ENCODE data around the gene KRT35.
A peak's percentile ranks its signal among the peaks of the same experiment; 100 is the strongest.

The KRT35 gene

DNA sequence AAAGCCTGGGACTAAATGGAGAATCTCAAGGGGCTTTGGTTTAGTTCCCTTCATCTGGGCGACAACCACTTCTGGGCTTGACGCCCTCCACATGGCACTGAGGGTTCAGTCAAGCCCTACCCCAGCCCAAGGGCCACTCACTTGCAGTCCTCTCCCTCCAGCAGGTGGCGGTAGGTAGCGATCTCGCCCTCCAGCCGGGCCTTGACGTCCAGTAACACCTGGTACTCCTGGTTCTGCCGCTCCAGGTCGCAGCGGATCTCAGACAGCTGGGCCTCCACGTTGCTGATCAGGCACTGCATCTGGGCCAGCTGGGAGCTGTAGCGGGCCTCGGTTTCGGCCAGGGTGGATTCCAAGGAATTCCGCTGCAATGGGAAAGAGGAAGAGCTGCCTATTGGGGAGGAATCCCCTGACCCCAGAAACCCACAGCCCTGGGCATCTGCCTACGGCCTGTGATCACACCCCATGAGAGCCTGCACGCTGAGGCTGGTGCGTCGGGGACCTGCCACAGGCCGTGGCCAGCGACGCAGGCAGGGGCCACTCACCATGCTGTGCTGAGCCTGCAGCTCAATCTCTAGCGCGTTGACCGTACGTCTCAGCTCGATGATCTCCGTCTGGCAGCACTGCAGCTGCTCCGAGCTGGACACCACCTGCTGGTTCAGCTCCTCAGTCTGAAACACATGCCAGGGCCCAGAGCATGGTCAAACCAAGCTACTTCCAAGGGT lies 6.0 kb upstream of the KRT35 start:
- peak; percentile 82 for DNase-seq (ENCODE audit: low spot score)

DNA sequence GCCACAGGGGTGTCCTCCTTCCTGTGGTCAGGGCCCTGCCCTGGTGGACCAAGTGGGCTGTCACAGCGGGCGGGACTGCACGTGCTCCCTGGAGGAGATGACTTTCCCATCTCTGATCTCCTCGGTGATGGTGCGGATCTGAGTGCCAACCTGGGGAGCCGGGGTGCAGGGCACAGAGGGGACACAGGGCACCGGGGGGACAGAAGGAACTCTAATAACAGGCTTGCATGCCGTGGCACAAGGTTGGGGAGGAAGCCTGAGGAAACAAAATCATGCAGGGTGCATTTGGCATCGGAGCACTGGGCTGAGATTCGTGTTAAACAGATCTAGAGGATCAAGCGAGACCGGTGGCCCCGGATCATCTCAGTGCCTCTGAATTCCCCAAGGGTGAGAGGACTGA lies 5.4 kb upstream of the KRT35 start:
- DNase-seq (ENCODE audit: low spot score), result no peak

DNA sequence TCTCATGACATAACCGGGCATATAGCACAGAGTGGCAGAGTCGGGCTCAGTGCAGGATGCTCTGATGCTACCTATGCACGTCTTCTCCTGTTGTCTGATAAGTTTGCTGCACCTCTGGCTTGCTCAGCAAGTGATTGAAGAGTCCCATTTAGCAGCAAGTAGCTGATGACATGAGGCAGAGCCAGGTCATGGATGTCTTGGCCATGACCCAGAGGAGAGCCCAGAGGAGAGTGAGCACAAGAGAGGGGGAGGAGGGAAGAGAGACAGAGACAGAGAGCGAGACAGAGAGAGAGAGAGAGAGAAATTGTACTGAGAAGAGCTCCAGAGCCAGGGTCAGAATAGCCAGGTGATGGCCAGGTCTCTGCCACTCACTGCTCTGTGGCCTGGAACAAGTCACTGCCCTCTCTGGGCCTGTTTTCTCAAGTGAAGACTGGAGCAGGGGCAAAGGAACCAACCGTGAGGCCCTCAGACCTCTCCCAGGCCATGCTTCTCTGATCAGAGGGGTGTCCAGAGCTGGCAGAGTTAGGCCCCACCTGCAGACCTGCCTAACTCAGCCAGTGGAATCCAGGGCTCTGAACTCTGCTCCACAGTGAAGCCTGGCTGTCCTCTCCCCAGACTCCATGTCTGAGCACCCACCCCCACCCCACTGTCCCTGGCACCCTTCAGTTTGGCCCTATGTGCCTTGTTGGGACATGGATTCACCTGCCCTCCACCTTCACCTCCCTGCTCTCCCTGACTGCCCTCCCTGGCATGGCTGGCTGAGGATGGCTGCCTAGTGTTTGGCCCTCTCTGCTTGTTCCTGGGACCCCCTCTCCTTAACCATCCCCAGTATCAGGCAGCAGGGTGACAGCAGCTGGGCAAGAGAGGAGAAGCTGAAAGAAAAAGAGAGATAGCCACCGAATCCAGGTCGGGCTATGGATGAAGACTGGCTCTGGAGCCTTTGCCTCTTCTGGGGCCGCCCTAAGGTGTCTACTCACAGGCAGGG lies 4.3 kb upstream of the KRT35 start:
- no peak for DNase-seq (ENCODE audit: low spot score)

DNA sequence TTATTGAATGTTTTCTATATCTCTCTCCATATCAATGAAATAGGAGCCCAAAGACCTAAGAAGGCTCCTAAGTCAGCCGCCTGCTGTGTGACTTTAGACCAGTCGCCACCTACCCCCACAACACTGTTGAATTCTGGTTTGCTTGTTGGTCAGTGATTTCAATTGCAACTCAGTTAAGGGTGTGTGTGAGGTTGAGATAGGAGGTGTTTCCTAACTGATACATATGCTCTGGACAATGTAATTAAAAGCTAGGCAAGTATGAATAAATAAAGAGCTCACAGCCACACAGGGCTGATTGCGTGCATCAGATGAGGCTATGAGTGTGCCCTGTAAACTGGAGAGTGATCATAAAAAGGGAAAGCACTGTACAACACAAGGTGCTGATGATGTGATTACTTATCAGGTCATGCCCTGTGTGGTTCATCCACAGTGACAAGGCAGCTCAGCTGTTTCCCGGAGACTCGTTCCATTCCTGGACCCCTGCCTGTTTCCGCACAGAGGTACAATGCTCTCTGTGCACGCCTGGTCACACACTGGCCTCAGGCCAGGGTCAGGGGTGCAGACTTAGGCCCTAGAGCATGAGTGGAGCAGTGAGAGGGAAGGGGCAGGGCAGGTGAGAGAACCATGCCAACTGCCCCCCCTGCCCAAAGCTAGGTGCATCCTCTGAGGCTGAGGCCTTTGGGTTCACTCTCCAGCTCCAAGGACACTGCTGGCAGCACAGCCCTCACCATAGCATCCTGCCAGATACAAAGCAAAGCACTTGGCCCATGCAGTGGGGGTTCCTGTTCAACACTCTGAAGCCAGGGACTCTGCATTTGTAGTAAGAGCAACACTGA lies 3.3 kb upstream of the KRT35 start:
- no peak for DNase-seq (ENCODE audit: low spot score)

DNA sequence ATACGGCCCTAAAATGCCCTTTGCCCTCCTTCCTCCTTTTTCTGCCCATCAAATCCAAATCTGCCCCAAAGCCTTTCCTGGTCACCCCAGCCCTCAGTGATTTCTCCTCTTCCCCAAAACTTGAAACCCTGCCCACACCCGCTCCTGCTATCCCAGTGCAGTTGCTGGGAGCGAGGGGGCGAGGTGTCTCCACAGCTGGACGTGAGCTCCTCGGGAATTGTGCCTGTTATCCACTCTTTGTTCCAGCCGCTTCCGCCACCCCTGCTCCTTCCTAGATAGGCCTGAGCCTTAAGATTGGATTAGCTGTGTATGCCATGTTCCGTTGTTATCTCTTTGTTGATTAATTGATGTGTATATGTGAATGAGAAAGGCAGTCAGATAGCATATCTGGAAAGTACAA lies 2.6 kb upstream of the KRT35 start:
- DNase-seq (ENCODE audit: low spot score), result no peak

DNA sequence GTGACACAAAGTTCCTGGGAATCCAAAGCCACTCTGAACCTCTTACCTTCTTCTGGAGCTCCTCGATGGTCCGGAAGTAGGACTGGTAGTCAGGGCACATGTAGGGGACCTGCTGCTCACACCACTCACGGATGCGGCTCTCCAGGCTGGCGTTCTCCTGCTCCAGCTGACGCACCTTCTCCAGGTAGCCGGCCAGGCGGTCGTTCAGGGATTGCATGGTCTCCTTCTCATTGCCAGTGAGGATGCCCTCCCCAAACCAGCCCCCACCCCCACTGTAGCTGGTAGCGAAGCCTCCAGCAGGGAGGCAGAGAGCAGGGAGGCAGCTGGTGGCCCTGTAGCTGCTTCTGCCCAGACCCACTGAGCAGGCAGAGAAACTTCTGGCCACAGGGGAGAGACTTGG lies 370 bp downstream of the KRT35 start:
- no peak for DNase-seq (ENCODE audit: low spot score)

DNA sequence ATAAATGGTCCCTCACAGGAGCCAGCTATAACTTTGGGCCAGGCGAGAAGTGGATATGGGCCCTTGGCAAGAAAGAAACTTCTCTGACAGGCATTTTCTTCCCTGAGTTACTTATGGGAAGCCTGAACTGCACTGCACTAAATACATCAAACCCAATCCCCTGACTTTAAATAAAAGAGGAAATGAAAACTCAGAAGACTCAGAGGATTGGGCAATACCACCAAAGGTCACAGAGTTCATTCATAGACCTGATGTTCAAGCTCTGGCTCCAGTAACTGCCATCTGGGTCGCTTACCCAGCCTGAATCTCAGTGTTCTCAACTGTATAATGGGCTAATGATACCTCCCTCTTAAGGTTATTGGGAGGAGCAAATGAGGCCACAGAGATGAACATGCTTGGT lies 815 bp downstream of the KRT35 start:
- DNase-seq (ENCODE audit: low spot score), result no peak

DNA sequence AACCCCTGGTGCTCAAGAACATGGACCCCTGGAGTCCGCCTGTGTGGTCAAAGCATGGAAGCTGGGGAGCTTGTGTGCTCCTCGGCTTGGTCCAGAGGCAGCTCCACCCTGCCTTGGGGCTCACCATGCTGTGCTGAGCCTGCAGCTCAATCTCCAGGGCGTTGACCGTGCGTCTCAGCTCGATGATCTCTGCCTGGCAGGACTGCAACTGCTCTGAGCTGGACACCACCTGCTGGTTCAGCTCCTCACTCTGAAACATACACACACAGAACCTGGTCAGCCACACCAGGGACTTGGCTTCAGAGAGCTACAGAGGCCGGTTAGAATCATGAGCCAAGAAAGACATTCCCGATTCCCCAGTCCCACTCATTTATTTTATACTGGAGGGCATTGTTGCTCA lies 2.7 kb downstream of the KRT35 start:
- DNase-seq (ENCODE audit: low spot score), result no peak

DNA sequence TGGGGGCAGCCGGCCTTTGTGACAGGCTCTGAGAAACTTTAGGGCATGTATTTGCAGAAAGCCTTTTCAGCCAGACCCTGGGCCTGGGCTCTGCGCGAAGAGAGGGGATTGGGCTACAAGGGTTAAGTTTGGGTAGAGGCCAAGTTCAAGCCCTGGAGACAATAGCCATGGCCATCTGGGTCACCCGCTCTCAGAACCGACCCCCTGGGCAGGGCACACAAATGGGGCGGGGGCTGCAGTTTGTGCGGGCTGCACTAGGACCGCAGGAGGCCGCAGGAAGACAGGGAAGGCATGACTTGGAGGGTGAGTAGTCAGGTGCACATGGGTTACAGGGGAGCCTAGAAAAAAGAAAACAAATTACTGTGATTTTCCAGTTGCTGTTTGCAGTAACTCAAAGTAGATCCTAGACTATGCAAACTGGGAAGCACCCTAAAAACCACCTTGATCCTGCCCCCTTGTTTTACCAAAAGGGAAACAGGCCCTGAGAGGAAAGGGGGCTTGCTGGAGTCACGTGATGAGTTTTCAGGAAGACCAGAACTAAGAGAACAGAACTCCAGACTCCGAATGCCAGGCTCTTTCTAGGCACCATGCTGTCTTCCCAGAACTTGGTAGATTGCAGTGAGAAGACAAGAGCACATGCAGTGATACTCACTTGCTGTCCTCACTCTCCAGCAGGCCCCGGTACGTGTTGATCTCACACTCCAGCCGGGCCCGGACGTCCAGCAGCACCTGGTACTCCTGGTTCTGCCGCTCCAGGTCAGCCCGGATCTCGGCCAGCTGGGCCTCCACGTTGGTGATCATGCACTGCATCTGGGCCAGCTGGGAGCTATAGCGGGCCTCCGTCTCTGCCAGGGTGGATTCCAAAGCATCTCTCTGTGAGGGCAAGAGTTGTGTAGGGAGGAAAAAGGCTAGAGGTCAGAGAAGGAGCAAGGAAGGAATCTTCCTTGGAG lies 3.8 kb downstream of the KRT35 start:
- DNase-seq (ENCODE audit: low spot score), result no peak

DNA sequence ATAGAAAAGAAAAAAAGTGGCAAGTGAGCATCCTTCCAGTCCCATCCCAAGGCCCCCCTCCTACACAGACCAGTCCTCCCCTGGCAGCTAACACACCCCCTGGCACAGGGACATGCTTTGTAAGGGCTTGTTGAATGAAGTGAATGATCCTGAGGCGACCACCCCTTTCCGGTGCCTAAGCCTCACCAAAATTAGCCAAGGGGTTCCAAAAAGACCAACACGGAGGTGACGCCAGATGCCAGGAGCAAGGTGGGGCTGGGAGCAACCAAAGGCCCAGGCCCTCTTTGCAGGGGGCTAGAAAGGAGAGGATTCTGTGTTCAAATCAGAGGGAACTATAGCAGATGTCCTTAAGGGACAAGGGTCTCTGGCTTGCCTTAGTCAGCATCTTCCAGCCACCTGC lies 5.5 kb downstream of the KRT35 start:
- DNase-seq (ENCODE audit: low spot score), result no peak

DNA sequence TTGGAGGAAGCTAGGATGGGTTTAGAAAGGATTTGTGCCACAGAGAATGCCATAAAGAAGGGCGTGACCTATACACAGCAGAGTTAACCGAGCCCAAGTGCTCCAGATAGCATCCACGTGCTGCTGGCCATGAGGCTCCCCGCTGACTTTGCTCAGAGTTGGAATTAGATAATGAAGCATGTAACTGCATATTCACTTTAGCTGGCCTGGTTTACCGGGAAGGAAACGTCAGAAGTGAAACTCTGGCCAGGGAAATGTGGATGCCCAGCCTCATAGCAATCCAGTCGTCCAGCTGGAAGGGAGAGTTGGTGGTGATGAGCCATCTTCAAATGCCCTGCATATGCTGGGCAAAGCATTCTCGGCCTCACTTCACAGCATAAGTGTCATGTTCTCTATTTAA lies 6.1 kb downstream of the KRT35 start:
- DNase-seq (ENCODE audit: low spot score), result no peak

DNA sequence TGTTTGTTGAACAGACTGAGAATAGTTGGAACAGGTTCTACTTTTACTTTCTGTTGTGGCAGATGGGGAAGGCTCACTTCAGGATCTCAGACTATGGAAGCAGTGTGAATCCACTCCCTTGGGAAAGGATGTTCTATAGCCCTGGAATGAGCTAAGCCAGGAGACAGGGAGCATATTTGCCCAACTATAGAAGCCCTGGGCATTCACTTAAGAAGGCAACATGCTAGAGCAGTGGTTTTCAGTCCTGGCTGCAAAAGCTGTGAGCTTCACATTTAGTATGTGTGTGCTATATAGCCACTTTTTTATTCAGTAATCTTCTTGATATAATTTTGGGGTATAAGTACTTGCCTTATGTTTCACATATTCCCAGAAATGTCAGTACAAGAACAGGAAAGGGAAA lies 12.6 kb downstream of the KRT35 start:
- DNase-seq (ENCODE audit: low spot score), result no peak

DNA sequence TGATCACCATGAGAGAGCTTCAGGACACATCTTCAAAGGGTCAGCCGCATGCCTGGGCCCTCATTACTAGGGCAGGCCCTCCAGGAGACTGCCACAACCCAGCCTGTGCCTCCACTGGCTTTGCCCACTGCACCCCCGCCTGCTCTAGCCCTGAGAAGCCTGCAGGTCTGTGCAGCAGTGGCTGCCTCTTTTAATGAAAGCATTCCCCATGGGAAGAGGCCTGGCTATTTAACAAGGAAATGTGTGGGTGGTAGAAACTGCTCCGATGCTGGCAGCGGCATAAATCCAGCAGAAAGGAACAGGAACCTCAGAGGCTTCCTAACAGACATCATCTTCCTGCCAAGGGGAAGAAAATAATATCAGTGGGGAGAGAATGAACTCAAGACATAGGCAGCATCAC lies 13.4 kb downstream of the KRT35 start:
- no peak for DNase-seq (ENCODE audit: low spot score)

DNA sequence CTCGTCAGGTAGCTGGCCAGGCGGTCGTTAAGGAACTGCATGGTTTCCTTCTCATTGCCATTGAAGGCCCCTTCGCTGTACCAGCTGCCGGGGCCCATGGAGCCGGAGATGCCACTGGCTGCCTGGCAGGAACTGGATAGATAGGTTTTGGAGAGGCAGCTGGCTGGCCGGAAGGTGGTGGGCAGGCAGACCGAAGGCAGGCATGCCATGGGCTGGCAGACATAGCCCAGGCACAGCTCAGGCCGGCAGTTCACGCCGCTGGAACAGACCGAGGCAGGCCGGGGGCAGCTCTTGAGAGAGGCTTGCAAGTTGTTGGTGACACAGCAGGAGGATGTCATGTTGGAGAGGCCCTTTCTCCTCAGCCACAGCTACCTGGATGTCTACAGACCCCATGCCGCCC lies 14.0 kb downstream of the KRT35 start, which contains the start of gene KRT32:
TSS of gene KRT32 (minus strand) at position 399 of the 400 bp plus-strand sequence. CDS start at position 338, 61 bp downstream.
- DNase-seq (ENCODE audit: low spot score), result no peak

DNA sequence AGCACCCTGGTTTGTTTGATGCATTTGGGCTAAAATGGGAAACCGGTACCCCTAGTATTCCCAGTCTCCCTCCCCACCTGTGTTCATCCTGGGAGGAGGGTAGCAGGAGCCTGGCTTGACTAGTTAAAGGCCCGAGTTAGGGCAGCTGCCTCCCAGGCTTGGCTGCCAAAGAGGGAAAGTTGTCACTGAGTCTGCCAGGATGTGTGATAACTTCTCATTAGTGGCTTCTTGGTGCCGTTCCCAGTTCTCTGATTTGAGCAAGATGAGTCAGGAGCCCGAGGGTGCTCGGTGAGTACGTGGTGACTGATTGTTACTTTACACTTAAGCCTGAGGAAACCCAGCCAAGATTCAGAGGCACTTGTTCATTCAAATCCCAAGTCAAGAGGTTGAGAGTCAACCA lies 16.3 kb downstream of the KRT35 start:
- no peak for DNase-seq (ENCODE audit: low spot score)

DNA sequence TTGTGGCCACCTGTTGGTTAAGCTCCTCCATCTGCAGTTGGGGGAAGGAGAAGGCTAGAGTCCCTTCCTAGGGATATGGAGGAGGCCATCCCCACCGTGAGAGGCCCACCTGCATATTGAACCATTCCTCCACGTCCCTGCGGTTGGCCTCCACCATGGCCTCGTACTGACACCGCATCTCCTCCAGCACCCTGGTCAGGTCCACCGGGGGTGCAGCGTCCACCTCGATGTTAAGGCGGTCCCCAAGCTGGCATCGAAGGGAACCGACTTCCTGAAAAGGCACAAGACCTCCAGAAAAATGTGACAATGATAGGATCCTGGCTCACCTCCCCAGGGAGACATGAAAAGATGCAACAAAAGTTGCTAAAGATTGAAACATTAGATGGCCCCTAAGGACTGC lies 16.8 kb downstream of the KRT35 start:
- DNase-seq (ENCODE audit: low spot score), result no peak

DNA sequence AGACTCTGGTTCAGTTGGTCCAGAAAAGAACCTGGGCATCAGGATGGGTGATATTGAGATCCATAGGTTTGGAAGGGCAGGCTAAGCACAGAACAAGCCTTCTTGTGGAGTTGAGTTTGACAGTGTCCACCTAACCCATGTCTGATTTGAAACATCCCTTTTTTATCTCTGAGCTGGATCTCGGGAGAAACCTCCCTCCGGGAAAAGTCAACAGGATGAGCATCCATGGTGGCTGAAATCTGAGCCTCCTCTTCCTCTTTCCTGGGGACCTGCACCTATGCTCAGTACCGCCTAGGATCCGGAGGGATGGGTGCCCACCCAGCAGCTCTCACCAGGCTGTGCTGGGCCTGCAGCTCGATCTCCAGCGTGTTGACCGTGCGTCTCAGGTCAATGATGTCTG lies 17.2 kb downstream of the KRT35 start:
- no peak for DNase-seq (ENCODE audit: low spot score)

DNA sequence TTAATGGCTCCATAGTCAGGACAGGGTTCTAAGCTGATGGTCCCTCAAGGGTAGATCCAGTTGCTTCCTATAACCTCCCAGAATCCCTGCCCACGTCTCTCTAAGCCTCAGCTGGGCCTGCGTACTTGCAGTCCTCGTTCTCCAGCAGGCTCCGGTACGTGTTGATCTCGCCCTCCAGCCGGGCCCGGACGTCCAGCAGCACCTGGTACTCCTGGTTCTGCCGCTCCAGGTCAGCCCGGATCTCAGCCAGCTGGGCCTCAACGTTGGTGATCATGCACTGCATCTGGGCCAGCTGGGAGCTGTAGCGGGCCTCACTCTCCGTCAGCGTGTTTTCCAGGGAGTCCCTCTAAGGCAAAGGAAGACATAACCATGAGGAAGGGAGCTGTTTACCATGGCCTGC lies 18.2 kb downstream of the KRT35 start:
- DNase-seq (ENCODE audit: low spot score), result no peak

DNA sequence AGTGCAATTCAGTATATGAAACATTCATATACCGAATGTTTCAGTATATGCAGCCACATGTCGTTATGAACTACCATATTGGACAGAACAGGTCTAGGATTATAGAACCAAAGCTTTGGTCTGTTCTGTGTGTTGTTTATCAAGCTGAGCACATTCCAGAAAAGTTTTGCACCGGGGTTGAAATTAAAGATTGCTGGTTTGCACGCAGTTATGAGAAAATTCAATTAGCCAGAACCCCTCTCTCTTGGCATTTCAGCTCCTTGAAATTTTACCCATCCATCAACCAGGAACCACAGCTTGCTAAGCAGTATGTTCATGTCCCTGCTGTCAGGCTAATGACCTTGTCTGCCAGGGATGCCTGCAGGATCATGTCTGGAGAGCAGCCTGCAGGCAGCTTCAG lies 23.3 kb downstream of the KRT35 start:
- DNase-seq (ENCODE audit: low spot score), result no peak

DNA sequence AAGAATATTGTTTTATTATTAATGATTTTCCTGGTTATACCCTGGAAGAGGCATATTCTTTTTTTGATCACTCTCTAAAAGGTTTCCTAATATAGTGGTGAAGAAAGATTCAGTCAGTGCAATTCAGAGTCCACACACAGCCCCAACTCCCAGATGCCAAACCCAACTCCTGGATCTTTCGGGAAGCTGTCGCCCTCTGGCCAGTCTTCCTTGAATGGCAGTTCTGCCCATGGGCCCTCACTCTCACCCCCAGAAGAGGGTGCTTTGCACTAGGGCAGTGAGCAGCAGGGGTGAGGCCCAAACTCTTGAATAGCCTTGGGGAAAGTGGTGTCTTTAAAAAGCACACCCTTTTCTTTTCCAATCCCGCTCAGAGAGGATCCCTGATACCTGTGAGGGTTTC lies 24.7 kb downstream of the KRT35 start:
- peak; percentile 51 for DNase-seq (ENCODE audit: low spot score)

DNA sequence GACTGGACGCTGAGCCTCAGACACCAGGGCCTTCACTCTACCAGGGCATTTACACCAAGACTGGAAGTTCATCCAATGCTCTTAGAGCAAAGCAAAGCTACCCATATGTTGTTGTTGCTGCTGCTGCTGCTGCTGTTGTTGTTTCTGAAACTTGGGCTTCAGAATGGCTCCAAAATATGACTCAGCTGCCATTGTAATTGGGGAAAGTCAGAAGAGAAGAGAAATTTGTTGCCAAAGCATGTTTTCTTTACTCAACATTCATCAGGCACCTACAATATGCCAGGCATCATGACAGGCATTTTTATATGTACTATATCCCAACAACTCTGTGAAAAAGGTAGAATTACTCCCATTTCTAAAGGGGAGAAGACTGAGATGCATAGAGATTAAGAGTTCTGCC lies 25.7 kb downstream of the KRT35 start:
- no peak for DNase-seq (ENCODE audit: low spot score)

All from iPS-NIHi11 (cell line).